BE2C (cell line): ENCODE results near the gene MAPK8IP1.

ENCODE experiments used
- DNase-seq: peaks from one replicate; pipeline ENCODE4 v3.0.0-alpha.2; 2020
- H3K27me3 ChIP-seq: fragments of 250-450 bp; sonication (Bioruptor Pico); 2 replicates; pipeline ENCODE4 v1.5.1; 2020; ENCODE audit warnings: mild to moderate bottlenecking
- H3K36me3 ChIP-seq: fragments of 250-450 bp; sonication (Bioruptor Pico); 2 replicates; pipeline ENCODE4 v1.5.1; 2020; ENCODE audit warnings: mild to moderate bottlenecking
- H3K4me1 ChIP-seq: fragments of 250-450 bp; sonication (Bioruptor Pico); 2 replicates; pipeline ENCODE4 v1.5.1; 2020
- H3K4me3 ChIP-seq: 2 replicates; pipeline ENCODE4 v1.5.1; 2011; ENCODE audit warnings: low read depth, low read length
- H3K9me3 ChIP-seq: fragments of 250-450 bp; sonication (Bioruptor Pico); 2 replicates; pipeline ENCODE4 v1.5.1; 2020
- CTCF ChIP-seq: IDR thresholded peaks from 2 replicates; pipeline ENCODE4 v1.5.1; 2012; ENCODE audit warnings: mild to moderate bottlenecking, low read depth, low read length

Gene MAPK8IP1

GRCh38 chr11:45858751-45859398, 26.6 kb upstream of the MAPK8IP1 start:
- H3K27me3 ChIP-seq: no peaks in the 10 kb centered on the region
- TF ChIP-seq CTCF: no peak
- peaks cover 10% of the 10 kb centered on the region for H3K4me1 ChIP-seq
- H3K36me3 ChIP-seq: peaks cover 10% of the 10 kb centered on the region
- no peaks in the 10 kb centered on the region for H3K9me3 ChIP-seq
- no peak for DNase-seq
- no peak overlapping the region for H3K4me3 ChIP-seq

- DNase-seq: peak; percentile 86
- TF ChIP-seq CTCF: no peak
- no peak overlapping the region for H3K4me3 ChIP-seq
- H3K27me3 ChIP-seq: no peaks in the 10 kb centered on the region
- H3K9me3 ChIP-seq: no peaks in the 10 kb centered on the region
- H3K4me1 ChIP-seq: peaks cover 10% of the 10 kb centered on the region
- peaks cover 10% of the 10 kb centered on the region for H3K36me3 ChIP-seq
These were observed 25.8 kb upstream of the MAPK8IP1 start for GRCh38 chr11:45859661-45860140.

GRCh38 chr11:45860348-45860747, 25.1 kb upstream of the MAPK8IP1 start:
- H3K4me3 ChIP-seq: no peak overlapping the region
- TF ChIP-seq CTCF: no peak
- H3K4me1 ChIP-seq: peaks cover 8% of the 10 kb centered on the region; the same call in 1 of the 2 replicates
- H3K27me3 ChIP-seq: no peaks in the 10 kb centered on the region
- no peaks in the 10 kb centered on the region for H3K9me3 ChIP-seq
- no peak for DNase-seq
- H3K36me3 ChIP-seq: peaks cover 10% of the 10 kb centered on the region

DNA sequence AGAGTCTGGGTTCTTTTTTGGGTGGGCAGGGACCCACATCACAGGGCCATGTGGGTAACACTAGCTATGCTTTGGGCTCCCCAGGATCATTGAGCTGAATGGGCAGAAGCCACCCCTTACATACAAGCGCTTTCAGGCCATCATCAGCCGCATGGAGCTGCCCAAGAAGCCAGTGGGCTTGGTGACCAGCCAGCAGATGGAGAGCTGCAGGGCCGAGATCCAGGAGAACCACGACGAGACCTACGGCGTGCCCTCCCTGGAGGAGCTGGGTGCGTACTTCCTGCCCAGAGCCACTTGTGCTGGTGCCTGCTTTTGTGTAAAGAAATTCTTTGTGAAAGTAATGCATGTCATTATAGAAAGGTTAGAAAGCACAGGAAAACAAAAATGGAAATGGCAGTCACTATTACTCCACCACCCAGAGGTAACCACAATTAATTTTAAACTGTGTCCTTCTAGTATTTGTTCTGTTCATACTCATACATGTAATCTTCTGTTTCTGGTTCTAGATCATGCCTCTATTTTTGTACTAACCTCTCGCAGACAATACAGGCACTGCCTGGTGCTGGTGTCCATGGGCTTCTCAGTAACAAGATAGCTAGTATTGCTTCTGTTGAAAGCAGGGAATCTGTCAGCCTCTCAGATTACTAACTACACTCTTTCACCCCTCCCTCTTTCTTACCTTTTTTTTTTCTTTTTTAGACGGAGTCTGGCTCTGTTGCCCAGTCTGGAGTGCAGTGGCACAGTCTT, 24.5 kb upstream of the MAPK8IP1 start:
- no peaks in the 10 kb centered on the region for H3K9me3 ChIP-seq
- no peak for DNase-seq
- no peaks in the 10 kb centered on the region for H3K27me3 ChIP-seq
- H3K4me3 ChIP-seq: no peak overlapping the region
- peaks cover 4% of the 10 kb centered on the region; the same call in 1 of the 2 replicates for H3K4me1 ChIP-seq
- peaks cover 10% of the 10 kb centered on the region for H3K36me3 ChIP-seq
- no peak for TF ChIP-seq CTCF

- peaks cover 4% of the 10 kb centered on the region; the same call in 1 of the 2 replicates for H3K4me1 ChIP-seq
- H3K36me3 ChIP-seq: peaks cover 7% of the 10 kb centered on the region
- no peaks in the 10 kb centered on the region for H3K27me3 ChIP-seq
- H3K4me3 ChIP-seq: no peak overlapping the region
- H3K9me3 ChIP-seq: no peaks in the 10 kb centered on the region
- TF ChIP-seq CTCF: no peak
- no peak for DNase-seq
These were observed 21.4 kb upstream of the MAPK8IP1 start for GRCh38 chr11:45864041-45864440.

DNA sequence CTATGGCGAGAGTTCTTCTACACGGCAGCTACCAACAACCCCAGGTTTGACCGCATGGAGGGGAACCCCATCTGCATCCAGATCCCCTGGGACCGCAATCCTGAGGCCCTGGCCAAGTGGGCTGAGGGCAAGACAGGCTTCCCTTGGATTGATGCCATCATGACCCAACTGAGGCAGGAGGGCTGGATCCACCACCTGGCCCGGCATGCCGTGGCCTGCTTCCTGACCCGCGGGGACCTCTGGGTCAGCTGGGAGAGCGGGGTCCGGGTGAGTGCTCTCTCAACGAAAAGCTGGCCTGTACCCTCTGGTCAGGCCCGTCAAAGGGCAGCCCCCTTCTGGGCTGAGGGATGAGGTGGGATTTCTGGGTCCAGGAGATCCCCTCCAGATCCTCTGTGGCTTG, 15.9 kb upstream of the MAPK8IP1 start:
- H3K4me1 ChIP-seq: peaks cover 7% of the 10 kb centered on the region
- H3K4me3 ChIP-seq: no peak overlapping the region
- H3K27me3 ChIP-seq: no peaks in the 10 kb centered on the region
- no peak for TF ChIP-seq CTCF
- no peak for DNase-seq
- H3K9me3 ChIP-seq: no peaks in the 10 kb centered on the region
- H3K36me3 ChIP-seq: peaks cover 3% of the 10 kb centered on the region
